GM19043 (cell line): ENCODE measurements around the gene SPATA45.
A peak's percentile ranks its signal among the peaks of the same experiment; 100 is the strongest.
"Not testable (repeated sequence)": the region's sequence is repeated elsewhere in the genome, so short reads cannot be mapped to it uniquely, and the experiment has no call there.

Source experiments
- ATAC-seq: cut with Tn5 transposase; IDR thresholded peaks from one replicate; pipeline ENCODE4 v1.9.1; 2021; ENCODE audit warnings: low read depth; ENCODE audit not compliant: unreplicated experiment

SPATA45 gene

DNA sequence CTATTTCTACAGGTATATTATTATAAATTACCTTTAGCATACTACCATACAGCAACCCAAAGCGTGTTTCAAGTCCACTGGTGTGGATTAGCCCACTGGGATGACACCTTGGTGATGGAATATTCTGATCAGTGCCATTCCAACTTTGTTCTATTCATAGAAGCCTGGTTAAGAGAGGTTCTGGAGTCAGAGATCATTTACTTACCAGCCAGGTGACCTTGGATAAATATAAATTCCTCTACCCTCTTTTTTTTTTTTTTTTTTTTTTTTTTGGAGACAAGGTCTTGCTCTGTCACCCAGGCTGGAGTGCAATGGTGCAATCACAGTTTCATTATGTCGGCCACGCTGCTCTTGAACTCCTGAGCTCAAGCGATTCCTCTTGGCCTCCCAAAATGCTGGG, at the start of gene SPATA45:
Gene SPATA45, minus strand, starts transcription at position 101 of the 400 bp plus-strand sequence. CDS start 11,500 bp downstream, outside the sequence.
- no peak for ATAC-seq

DNA sequence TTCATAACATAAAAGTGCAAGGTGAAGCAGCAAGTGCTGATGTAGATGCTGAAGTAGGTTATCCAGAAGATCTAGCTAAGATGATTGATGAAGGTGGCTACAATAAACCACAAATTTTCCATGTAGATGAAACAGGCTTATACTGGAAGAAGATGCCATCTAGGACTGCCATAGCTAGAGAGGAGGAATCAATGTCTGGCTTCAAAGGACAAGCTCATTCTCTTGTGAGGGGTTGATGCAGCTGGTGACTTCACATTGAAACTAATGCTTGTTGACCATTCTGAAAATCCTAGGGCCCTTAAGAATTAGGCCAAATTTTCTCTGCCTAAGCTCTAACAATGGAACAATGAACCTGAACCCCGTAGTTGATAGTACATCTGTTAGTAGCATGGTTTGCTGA, 44.7 kb upstream of the SPATA45 start:
- ATAC-seq = no peak

DNA sequence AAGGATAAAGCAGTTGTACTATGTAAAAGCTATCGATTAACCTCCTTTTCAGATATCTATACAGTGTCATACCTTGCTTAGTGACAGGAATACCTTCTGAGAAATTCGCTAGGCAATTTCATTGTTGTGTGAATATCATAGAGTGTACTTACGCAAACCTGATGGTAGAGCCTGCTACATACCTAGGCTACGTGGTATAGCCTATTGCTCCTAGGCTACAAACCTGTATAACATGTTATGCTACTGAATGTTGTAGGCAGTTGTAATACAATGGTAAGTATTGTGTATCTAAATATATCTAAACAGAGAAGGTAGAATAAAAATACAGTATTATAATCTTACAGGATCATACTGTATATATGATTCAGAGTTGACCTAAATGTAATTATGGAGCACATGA, 37.1 kb upstream of the SPATA45 start:
- ATAC-seq = no peak

DNA sequence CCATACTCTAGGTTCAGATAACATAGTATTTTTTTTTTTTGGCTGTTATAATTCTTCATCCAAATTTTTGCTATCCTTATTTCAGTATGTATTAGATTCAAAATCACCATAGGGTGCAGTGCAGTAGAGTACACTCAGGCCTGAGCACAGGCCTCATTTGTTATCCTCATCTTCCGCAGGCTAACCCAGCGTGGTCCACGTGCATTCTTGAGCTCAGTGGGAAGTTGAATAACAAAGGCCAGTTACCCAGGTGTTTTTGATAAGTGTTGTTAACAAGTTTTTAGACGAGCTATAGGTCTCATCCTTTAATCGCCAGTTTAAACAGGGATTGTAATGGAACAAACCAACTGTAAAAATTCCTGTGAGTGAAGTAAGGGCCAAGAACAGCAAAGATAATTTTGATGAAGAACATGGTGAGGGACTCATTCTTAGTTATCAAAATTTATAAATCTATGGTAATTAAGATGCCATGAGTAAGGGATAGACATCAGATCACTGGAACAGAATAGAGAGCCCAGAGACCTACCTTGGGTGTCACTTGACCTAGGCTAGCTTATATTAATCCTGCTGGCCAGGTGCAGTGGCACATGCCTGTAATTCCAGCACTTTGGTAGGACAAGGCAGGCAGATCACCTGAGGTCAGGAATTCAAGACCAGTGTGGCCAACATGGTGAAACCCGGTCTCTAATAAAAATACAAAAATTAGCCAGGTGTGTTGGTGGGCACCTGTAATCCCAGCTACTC, 32.7 kb upstream of the SPATA45 start:
- no peak for ATAC-seq

DNA sequence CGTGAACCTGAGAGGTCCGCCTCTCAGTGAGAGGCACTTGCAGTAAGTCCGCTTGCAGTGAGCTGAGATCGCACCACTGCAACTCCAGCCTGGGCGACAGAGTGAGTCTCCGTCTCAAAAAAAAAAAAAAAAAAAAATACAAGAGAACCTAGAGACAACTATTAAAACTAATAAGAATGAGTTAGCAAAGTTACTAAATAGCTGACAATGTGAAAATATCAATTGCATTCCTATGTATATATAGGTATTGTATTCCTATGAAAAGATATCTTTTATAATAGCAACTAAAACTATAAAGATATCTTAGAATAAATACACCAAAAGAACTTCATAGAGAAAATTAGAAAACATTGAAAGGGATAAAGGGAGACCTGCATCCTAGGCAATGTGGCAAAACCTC, 31.0 kb upstream of the SPATA45 start:
- no peak for ATAC-seq

DNA sequence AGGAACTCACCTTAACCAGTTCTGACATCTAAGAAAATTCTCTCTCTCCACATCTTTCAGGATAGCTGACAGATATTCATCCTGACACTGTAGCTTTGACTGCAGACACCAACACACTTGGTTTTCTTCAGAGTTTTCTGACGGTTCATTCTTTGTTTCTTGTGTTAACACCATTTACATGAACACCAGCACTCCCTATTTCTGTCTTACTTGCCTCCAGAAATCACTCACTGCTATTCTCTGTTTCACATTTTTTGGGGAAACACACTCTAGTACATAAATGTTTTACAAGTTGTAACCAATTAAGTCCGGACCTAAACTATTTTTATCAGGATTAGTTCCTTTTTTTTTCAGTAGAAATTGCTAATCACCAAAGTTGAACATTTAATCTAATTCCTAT, 26.1 kb upstream of the SPATA45 start:
- ATAC-seq = peak; percentile 87

DNA sequence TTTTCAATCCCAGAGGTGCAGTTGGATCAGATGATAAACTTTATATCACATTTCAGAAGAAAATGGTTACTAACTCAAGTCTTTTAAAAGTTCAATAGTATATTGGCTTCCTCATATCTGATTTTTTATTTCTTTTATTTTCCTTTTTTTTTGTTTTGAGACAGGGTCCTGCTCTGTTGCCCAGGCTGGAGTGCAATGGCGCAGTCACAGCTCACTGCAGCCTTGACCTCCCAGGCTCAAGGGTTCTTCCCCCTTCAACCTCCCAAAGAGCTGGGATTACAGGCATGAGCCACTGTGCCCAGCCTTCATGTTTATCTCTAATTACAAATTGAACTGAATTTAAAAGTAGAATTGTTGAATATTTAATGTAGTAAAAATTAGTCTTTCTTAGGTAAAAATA, 24.5 kb upstream of the SPATA45 start:
- no peak for ATAC-seq

DNA sequence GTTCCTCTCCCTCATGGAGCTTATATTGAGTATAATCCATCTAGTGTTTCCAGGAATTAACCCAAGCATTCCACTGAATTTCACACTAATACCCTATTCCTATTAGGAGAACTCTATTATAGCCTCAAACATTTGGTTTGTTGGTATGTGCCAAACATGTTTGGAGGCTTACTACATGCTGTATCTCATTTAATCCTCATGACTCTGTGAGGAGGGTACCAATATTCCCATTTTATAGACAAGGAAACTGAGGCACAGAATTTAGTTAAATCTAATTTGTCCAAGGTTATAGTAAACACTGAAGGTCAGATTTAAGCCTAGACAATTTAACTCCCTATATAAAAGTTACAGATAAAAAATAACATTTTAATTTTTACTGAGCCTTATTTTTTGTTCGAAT, 19.7 kb upstream of the SPATA45 start:
- ATAC-seq = no peak

DNA sequence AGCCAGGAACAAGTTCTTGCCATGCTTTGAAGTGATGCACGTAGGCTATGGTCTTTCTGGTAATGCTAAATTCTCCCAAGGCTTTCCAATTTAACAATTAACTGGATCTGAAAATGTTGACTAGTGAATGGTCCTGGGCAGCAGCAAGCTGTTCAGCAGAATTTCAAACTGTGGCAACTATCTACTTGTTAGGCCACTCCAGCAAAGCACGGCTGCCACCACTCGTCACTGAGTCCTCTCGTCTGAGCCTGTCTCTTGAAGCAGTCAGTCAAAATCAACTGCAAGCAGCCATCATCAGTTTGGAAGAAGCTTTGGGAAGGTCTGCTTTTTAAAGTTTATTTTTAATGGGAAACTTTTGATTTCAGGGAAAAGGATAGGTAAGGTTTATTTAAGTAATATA, 16.8 kb upstream of the SPATA45 start:
- no peak for ATAC-seq

DNA sequence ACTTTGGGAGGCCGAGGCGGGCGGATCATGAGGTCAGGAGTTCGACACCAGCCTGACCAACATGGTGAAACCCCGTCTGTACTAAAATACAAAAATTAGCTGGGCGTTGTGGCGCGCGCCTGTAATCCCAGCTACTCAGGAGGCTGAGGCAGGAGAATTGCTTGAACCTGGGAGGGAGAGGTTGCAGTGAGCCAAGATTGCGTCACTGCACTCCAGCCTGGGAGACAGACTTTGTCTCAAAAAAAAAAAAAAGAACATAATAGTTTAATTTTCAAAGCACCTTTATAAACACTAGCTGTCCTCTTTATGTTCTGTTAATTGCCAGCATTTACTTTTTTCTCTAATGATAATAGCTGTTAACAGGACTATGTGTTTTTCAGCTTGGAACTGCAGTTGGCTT, 15.9 kb upstream of the SPATA45 start:
- ATAC-seq = not testable (repeated sequence)

DNA sequence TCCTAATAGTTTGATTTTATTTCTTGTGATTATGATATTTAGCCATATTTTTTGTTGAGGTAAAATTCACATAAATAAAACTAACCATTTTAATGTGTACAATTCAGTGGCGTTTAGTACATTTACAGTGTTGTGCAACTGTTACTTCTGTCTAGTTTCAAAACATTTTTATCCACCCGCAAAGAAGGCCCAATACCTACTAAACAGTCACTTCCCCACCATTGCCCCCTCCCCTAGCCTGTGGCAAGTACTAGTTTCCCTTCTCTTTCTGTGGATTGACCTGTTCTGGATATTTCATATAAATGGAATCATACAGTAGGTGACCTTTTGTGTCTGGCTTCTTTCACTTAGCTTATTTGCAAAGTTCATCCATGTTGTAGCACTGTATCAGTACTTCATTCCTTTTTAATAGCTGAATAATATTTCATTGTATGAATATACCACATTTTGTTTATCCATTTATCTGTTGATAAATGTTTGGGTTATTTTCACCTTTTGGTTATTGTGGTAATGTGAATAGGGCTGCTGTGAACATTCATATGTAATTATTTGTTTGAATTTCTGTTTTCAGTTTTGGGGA, 14.8 kb upstream of the SPATA45 start:
- no peak for ATAC-seq

DNA sequence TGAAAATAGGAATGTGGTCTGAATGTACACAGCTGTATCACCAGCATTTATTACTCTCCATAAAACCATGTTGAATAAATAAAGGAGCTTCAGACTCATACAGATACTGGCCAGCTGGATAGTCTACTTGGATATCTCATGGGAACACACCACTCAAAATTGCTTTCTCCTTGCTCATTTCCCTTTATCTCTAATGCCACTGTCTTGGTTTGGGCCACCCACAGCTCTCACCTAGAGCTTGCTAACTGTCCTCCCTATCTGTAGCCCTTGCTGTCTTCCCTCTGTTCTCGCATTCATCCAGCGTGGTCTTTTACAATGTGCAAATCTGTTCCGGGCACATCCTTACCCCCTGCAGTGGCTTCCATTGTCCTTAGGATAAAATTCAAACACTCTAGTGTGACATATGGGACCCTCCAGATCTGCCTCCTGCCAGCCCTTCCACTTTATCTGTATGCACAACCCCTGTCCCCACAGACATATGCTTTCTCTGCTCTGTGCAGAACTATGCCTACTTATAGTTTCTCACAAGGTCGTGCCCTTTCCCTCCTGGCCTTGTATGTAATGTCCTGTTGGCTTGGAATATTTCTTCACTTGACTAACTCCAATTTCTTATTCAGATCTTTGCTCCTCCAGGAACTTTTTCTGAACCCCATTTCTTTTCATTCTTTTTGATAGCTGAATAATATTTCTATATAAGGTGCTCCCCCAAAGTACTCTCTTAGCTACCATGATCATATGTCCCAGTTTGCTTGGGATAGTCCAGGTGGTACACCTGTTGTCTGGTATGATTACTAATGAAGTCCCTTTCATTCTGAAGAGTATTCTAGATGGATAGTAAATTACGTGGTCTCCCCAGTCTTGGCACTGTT, 13.5 kb upstream of the SPATA45 start:
- no peak for ATAC-seq

DNA sequence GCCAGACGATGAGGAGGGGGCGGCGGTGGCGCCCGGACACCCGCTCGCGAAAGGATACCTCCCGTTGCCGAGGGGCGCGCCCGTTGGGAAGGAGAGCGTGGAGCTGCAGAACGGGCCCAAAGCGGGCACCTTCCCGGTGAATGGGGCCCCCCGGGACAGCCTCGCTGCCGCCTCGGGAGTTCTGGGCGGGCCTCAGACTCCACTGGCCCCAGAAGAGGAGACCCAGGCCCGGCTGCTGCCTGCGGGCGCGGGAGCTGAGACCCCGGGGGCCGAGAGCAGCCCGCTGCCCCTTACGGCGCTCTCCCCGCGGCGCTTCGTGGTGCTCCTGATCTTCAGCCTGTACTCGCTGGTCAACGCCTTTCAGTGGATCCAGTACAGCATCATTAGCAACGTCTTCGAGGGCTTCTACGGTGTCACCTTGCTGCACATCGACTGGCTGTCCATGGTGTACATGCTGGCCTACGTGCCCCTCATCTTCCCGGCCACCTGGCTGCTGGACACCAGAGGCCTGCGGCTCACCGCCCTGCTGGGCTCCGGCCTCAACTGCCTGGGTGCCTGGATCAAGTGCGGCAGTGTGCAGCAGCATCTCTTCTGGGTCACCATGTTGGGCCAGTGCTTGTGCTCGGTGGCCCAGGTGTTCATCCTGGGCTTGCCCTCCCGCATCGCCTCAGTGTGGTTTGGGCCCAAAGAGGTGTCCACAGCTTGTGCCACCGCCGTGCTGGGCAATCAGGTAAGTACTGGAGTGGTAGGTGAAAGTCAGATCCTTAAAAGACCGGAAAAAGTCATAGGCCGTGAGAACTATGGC, 11.2 kb upstream of the SPATA45 start:
- ATAC-seq = peak; percentile 5

DNA sequence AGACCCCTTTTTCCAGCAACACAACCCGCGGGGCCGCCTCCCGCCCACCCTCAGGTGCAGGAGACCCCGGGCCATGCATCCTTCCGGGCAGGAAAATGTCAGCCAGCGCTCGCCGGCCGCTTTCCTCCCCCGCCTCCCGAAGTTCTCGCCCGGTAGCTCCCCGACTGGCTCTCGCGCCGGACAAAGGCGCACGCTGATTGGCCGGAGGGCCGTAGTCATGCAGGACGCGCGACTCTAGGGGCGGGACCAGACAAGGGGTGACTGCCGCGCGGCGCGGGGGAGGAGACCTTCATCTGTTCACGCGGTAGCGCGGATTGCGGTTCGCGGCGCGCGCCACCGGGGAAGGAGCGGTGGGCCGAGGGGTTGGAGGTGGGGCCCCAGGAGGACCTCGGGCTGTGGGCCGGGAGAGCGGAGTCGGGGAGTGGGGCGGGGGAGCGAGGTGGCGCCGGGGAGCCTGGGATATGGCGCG, 10.6 kb upstream of the SPATA45 start, which contains the start of gene FLVCR1:
Gene FLVCR1, plus strand, starts transcription at position 284 of the 469 bp plus-strand sequence. Its CDS starts 178 bp downstream, at position 462.
- ATAC-seq = peak; percentile 97

DNA sequence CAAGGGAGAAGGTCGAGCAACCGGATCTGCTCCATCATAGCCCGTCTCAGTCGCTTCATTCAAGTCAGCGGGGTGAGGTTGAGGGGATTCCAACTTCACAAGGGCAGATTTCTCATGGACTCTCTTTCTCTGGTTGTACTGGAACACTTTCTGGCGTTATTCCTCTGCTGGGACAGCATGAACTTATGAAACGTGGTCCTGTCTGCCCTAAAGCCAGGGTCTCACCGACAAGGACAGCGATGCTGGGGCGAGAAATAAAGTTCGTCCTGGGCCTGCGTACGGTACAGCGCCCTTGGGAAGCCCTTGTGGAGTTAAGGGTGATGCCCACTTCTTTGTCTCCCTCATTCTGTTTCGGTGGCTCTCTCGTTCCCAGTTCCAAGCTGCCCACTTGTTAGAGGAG, 9.3 kb upstream of the SPATA45 start:
- no peak for ATAC-seq

DNA sequence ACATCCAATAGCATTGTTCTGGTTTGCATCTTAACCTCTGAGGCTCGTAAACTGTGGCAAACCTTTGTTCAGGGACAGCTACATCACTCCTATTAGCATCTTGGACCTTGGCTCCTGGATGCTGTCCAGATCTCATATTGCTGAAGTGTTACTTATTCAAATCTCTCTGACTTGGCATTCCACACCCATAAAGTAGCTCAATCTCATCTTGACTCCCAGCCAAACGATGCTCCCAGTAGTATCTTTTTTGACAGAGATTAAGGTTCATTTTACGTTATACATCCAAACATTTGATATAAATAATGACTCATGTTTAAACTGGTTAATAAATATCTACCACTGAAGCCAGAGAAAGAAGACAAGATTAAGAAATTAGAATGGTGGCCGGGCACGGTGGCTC, 6.2 kb upstream of the SPATA45 start:
- ATAC-seq = no peak

DNA sequence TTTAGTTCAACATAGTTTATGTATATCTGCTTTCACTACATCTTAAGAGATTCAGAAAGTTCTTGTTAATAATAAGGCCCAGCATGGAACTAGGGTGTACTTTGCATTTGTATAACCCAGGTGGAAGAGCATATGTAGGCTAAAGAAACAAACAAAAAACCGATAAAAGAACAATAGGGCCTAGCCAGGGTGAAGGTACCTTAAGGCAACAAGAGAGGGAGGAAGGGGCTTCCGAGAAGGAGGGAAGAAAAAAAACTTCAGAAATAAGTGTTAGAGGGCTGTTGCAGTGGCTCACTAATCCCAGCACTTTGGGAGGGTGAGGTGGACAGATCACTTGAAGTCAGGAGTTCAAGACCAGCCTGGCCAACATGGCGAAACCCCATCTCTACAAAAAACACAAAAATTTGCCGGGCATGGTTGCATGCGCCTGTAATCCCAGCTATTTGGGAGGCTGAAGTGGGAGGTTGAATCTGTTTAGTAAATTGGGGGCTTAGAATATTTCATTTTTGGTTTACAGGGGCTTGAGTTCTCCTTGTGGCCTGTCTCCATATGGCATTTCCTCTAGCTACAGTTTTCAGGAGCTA, 4.7 kb upstream of the SPATA45 start:
- ATAC-seq = no peak

DNA sequence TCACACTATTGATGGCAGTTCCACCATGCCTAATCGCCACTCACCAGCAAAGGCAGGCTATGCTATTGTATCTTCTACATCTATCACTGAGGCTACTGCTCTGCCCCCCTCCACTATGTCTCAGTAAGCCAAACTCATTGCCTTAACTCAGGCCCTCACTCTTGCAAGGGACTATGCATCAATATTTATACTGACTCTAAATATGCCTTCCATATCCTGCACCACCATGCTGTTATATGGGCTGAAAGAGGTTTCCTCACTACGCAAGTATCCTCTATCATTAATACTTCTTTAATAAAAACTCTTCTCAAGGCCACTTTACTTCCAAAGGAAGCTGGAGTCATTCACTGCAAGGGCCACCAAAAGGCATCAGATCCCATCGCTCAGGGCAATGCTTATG, 2.9 kb downstream of the SPATA45 start:
- not testable (repeated sequence) for ATAC-seq

DNA sequence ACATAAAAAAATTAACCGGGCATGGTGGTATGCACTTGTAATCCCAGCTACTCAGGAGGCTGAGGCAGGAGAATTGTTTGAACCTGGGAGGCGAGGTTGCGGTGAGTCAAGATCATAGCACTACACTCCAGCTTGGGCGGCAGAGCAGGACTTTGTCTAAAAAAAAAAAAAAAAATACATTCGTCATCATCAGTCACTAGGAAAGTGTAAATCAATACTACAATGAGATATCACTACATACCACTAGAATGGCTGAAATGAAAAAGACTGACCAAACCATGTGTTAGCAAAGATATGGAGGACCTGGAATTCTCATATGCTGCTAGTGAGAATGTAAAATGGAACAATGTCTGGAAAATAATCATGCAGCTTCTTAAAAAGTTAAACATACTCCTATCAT, 9.3 kb downstream of the SPATA45 start:
- no peak for ATAC-seq
